T-cell (primary cell): ENCODE measurements around the gene ELK4. TPM values are rescaled to one million over a fixed set of nuclear protein-coding genes. Genes with fewer than 3 reads are reported as not detected.
"Not testable (repeated sequence)": the region's sequence is repeated elsewhere in the genome, so short reads cannot be mapped to it uniquely, and the experiment has no call there.

Experiments used
- ATAC-seq, 4 experiments: fragments of 200-7000 bp in 3 of 4; fragments of 150-1000 bp in 1 of 4; cut with Tn5 transposase; replicated peaks in 1 of 4; 1 replicate in 3 of 4; 2 replicates in 1 of 4; pipeline ENCODE4 v1.10.0; 2021; ENCODE audit warnings: moderate library complexity in 3 of 4, mild to moderate bottlenecking in 2 of 4, moderate number of reproducible peaks in 1 of 4
- CTCF ChIA-PET, 2 donors: fragments of 300-600 bp; sonication (Branson Sonifier 250); formaldehyde crosslinking; loops; one replicate each; lab custom pipeline; 2022; ENCODE audit warnings: antibody characterized with exemption in 2 of 2; lab: Charles Lee
- POLR2A ChIA-PET, 2 donors: fragments of 300-600 bp; sonication (Branson Sonifier 250); formaldehyde crosslinking; loops; one replicate each; lab custom pipeline; 2022; ENCODE audit warnings: antibody characterized with exemption in 2 of 2; lab: Charles Lee
- DNase-seq, 35 experiments: peaks; one replicate each; pipeline versions ENCODE4 v3.0.0 to v3.0.0-alpha.2; 2013 to 2023
- H3K27ac ChIP-seq: one replicate; pipeline ENCODE4 v1.5.1; 2013; ENCODE audit warnings: low read length
- H3K27me3 ChIP-seq, 2 experiments: replicated peaks in 1 of 2; 1 replicate in 1 of 2; 2 replicates in 1 of 2; pipeline versions ENCODE4 v1.6.1 to v1.7.0; 2013; ENCODE audit warnings: low read length in 1 of 2, mixed read lengths in 1 of 2; ENCODE audit not compliant: control insufficient read depth in 2 of 2, insufficient read depth in 2 of 2; ENCODE audit errors: extremely low read depth in 1 of 2
- H3K36me3 ChIP-seq, 2 donors: 1 replicate in 1 of 2; 2 replicates in 1 of 2; pipeline versions ENCODE4 v1.6.1 to v1.7.0; 2013; ENCODE audit warnings: low read length in 1 of 2; ENCODE audit not compliant: control insufficient read depth in 2 of 2, insufficient read depth in 1 of 2; ENCODE audit errors: extremely low read depth in 1 of 2
- H3K4me1 ChIP-seq, 2 experiments: 1 replicate in 1 of 2; 2 replicates in 1 of 2; pipeline versions ENCODE4 v1.6.1 to v1.7.0; 2013; ENCODE audit warnings: low read length in 2 of 2, mixed read lengths in 1 of 2; ENCODE audit not compliant: insufficient read depth in 2 of 2, control insufficient read depth in 1 of 2; ENCODE audit errors: extremely low read depth in 1 of 2
- H3K4me3 ChIP-seq, 2 donors: 1 replicate in 1 of 2; 2 replicates in 1 of 2; pipeline versions ENCODE4 v1.5.1 to v1.7.0; 2013; ENCODE audit warnings: mild to moderate bottlenecking in 2 of 2, low read length in 1 of 2, moderate library complexity in 1 of 2; ENCODE audit not compliant: control insufficient read depth in 1 of 2; ENCODE audit errors: extremely low read depth in 1 of 2
- H3K9me3 ChIP-seq: 2 replicates; pipeline ENCODE4 v1.7.0; 2013
- H3K27ac Mint-ChIP-seq, 2 donors: one replicate each; pipeline ENCODE4 v1.8.0; 2020 to 2021; ENCODE audit warnings: mild to moderate bottlenecking in 2 of 2, mixed read lengths in 2 of 2
- H3K27me3 Mint-ChIP-seq, 2 donors: one replicate each; pipeline ENCODE4 v1.8.0; 2021 to 2022; ENCODE audit warnings: mixed read lengths in 2 of 2
- H3K36me3 Mint-ChIP-seq: one replicate; pipeline ENCODE4 v1.8.0; 2021; ENCODE audit warnings: mixed read lengths
- H3K4me1 Mint-ChIP-seq, 3 donors: one replicate each; pipeline ENCODE4 v1.8.0; 2020 to 2022; ENCODE audit warnings: mixed read lengths in 3 of 3, mild to moderate bottlenecking in 1 of 3
- H3K4me3 Mint-ChIP-seq, 3 donors: one replicate each; pipeline ENCODE4 v1.8.0; 2020 to 2022; ENCODE audit warnings: mild to moderate bottlenecking in 3 of 3, mixed read lengths in 3 of 3, moderate library complexity in 3 of 3
- H3K9me3 Mint-ChIP-seq, 3 donors: one replicate each; pipeline ENCODE4 v1.8.0; 2020 to 2022; ENCODE audit warnings: mixed read lengths in 3 of 3
- WGBS: methylation state at CpG from one replicate; pipeline ENCODE4 v1.1.5; 2013; ENCODE audit warnings: missing lambda C conversion rate; ENCODE audit not compliant: insufficient coverage; 5-methylcytosine and 5-hydroxymethylcytosine counted together
- total RNA-seq, 35 experiments: library from RNA in 6 of 35; stranded (reverse) in 6 of 35; fragments of 120-200 nt in 1 of 35; gene quantifications; one replicate each; pipeline versions ENCODE4 v1.2.1 to v1.2.4 and lab custom pipeline; 2013 to 2026

ELK4 gene
- total RNA-seq, 5 donors from 2014 or later (not counting 1 experiment from before 2014, with no cell fraction given) = 131 to 185 (median 173) TPM

DNA sequence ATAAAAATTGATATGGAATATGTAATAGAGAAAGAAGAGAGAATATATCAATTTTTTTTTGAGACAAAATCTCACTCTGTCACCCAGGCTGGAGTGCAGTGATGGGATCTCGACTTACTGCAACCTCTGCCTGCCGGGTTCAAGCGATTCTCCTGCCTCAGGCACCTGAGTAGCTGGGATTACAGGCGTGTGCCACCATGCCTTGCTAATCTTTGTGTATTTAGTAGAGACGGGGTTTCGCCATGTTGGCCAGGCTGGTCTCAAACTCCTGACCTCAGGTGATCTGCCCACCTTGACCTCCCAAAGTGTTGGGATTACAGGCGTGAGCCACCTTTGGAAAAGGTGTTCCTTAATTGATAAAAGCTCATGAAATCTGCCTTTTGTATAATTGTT, 4.3 kb upstream of the ELK4 start:
- H3K27ac Mint-ChIP-seq, H3K4me3 ChIP-seq, H3K9me3 ChIP-seq, H3K27ac ChIP-seq, H3K4me3 Mint-ChIP-seq, H3K27me3 Mint-ChIP-seq, H3K4me1 ChIP-seq, DNase-seq, H3K36me3 ChIP-seq, H3K36me3 Mint-ChIP-seq, H3K9me3 Mint-ChIP-seq, ATAC-seq, H3K27me3 ChIP-seq: not testable (repeated sequence)
- ChIA-PET CTCF (interaction anchor here (0.7 to 1.6 kb wide), 3 partner anchors 44 to 75 kb away, joined by 6 to 14 read pairs (median 9); no protein-coding TSS in a partner anchor), POLR2A (interaction anchor here in 1 of 2 donors (1.4 kb wide), 1 partner anchor 45 kb away, joined by 3 read pairs; no protein-coding TSS in a partner anchor)
- H3K4me1 Mint-ChIP-seq = peaks cover 1 to 10% (median 5%) of the 10 kb centered on the region in 3 donors
- 86% methylated on average over 3 of the region's 7 CpGs for WGBS

DNA sequence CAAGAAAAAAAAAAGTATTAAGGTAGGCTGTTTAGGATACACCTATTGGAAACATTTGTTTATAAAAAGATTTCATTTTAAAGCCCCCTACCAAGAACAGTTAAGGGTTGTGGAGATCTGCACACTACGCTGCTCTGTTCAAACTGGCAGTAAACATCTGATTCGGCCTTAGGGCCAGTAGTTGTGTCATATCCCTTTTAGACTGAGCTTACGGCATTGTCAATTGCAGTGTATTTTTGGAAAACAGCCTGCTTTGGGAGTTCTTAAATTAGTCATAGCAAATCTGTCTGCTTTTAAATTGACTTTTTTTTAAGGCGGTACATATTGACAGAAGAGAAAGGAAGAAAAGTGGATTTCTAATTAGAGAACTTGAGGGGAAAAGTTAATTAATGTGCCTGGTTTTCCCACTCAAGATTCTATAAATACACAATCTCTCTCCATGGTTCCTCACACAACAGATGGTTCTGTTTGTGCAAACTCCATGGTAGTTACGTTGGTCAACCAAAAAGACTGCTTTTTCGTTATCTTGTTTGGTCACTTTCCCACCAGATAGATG, 1.7 kb upstream of the ELK4 start:
- ATAC-seq = no peak
- DNase-seq = no peak
- no peak overlapping the region for H3K4me3 ChIP-seq
- Mint-ChIP-seq H3K4me1 (peaks cover 27 to 34% (median 27%) of the 10 kb centered on the region in 3 donors), H3K36me3 (peaks cover 1% of the 10 kb centered on the region), H3K27me3 (peaks cover 3 to 6% of the 10 kb centered on the region in 2 donors), H3K4me3 (no peak overlapping the region), H3K9me3 (no peaks in the 10 kb centered on the region), H3K27ac (peak overlapping the region in 1 of 2 donors; percentile 55)
- no peaks in the 10 kb centered on the region for H3K9me3 ChIP-seq
- H3K4me1 ChIP-seq = peaks cover 17 to 19% of the 10 kb centered on the region in 2 experiments
- peaks cover 0 to 3% of the 10 kb centered on the region in 2 donors for H3K36me3 ChIP-seq
- ChIA-PET POLR2A (interaction anchor here (0.6 to 2.1 kb wide), 4 partner anchors 20 to 512 kb away, joined by 3 to 13 read pairs (median 4); partner anchors contain the start of gene RBBP5 (in 1 of the 2)), CTCF (interaction anchor here (0.8 to 5.0 kb wide), 8 partner anchors 17 to 297 kb away, joined by 3 to 89 read pairs (median 9); no protein-coding TSS in a partner anchor)
- no peak overlapping the region for H3K27ac ChIP-seq
- no peaks in the 10 kb centered on the region for H3K27me3 ChIP-seq
- no CpG with 5 or more reads among the region's 6 CpGs for WGBS

DNA sequence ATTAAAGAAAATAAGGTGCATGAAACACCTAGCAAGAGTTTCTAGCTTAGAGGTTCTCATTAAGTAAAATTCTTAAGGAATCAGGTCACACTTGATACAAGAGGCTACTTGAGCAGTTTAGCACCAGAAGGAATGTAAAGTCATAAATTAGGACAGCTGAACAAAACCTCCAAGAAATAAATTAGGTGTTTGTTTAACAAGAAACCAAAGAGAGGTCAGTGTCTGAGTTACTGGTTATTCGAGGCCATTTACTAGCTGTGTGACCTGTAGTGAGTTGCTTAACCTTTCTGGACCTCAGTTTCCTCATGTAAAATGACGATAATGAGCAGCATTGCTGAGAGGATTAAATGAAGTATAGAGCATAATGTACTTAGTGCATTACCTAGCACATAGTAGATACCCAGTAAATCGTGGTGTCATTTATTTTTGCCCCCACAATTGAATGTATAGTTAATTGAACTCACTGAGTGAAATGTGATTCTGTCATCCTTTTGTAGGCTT, 908 bp upstream of the ELK4 start:
- H3K4me3 ChIP-seq = peak overlapping the region; percentile 59 to 68
- peak in 1 of 35 experiments; percentile 11 for DNase-seq
- peaks cover 0 to 7% of the 10 kb centered on the region in 2 donors for H3K36me3 ChIP-seq

DNA sequence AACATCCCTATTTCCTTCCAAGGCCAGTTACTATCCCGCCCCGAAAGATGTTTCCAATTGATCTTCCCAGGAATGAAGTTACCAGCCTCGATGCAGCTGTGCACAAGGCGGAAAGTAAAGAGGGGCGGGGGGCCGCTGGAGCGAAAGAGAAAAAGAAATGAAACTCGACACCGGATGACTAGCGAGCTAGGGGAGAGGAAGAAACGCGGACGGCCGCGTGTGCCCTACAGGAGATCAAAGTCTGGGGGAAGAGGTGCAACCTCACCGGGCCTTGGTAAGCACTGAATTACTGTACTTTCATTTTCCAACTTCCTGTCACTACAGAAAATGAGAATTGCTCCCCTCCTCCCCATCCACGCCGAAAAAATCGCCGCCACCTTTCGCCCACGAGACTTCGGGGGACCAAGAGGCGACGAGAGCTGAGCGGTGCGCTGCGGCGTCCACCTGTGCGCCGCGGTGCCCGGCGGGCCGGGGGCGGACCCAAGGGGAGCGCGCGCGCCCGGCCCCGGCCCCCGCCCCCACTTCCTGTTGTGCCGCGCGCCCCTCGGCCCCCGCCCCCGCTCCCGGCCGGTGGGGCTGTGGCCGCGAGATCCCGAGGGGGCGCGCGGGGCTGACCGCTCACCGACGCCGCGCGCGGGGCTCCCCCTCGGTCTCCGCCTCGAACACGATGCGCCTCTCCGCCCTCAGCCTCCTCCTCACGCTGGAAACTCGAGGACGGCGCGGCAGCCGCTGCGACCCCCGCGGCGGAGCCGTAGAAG, 622 bp downstream of the ELK4 start:
- DNase-seq = peak; percentile 55 to 92 (median 83)
- Mint-ChIP-seq H3K4me1 (peaks cover 48 to 53% (median 48%) of the 10 kb centered on the region in 3 donors), H3K27me3 (no peaks in the 10 kb centered on the region), H3K27ac (peak overlapping the region; percentile 94 to 95), H3K4me3 (peak overlapping the region; percentile 85 to 95 (median 91)), H3K36me3 (peaks cover 13% of the 10 kb centered on the region), H3K9me3 (no peaks in the 10 kb centered on the region)
- Histone ChIP-seq H3K27ac (peak overlapping the region; percentile 94), H3K9me3 (no peaks in the 10 kb centered on the region), H3K36me3 (peaks cover 0 to 7% of the 10 kb centered on the region in 2 donors), H3K27me3 (no peaks in the 10 kb centered on the region), H3K4me1 (peaks cover 25 to 31% of the 10 kb centered on the region in 2 experiments), H3K4me3 (peak overlapping the region; percentile 79 to 91)
- CTCF ChIA-PET = interaction anchor here (0.5 to 5.0 kb wide), 14 partner anchors 18 to 1718 kb away, joined by 3 to 89 read pairs (median 4); partner anchors contain the start of gene RBBP5 (in 1 of the 2)
- 0% methylated on average over 61 of the region's 81 CpGs for whole genome bisulfite sequencing
- ATAC-seq = peak; percentile 68 to 76 (median 71)
- POLR2A ChIA-PET = interaction anchor here (0.6 to 2.1 kb wide), 6 partner anchors 10 to 434 kb away, joined by 4 to 13 read pairs (median 6); no protein-coding TSS in a partner anchor

More for the DNA sequence above, 908 bp upstream of the ELK4 start:
- Histone ChIP-seq H3K9me3 (no peaks in the 10 kb centered on the region), H3K27ac (peak overlapping the region; percentile 89), H3K4me1 (peaks cover 22 to 23% of the 10 kb centered on the region in 2 experiments), H3K27me3 (no peaks in the 10 kb centered on the region)
- CTCF ChIA-PET = interaction anchor here (0.6 to 5.0 kb wide), 16 partner anchors 11 to 296 kb away, joined by 3 to 89 read pairs (median 4); no protein-coding TSS in a partner anchor
- Mint-ChIP-seq H3K36me3 (peaks cover 5% of the 10 kb centered on the region), H3K4me1 (peaks cover 32 to 42% (median 35%) of the 10 kb centered on the region in 3 donors), H3K4me3 (peak overlapping the region; percentile 80 to 85 (median 81)), H3K27ac (peak overlapping the region; percentile 91 to 98), H3K9me3 (no peaks in the 10 kb centered on the region), H3K27me3 (peaks cover 0 to 3% of the 10 kb centered on the region in 2 donors)
- ATAC-seq = no peak
- POLR2A ChIA-PET = interaction anchor here (0.6 to 2.1 kb wide), 6 partner anchors 25 to 511 kb away, joined by 3 to 13 read pairs (median 4); partner anchors contain the start of gene RBBP5 (in 1 of the 2)
- WGBS = 83% methylated on average over 1 of the region's 3 CpGs

GRCh38 chr1:205630651-205631009, 1.2 kb downstream of the ELK4 start:
- WGBS = no CpG with 5 or more reads among the region's 3 CpGs

More at GRCh38 chr1:205630651-205631009, 1.2 kb downstream of the ELK4 start:
- H3K9me3 Mint-ChIP-seq = no peaks in the 10 kb centered on the region
- H3K4me3 Mint-ChIP-seq = peak overlapping the region; percentile 85 to 95 (median 91)
- CTCF ChIA-PET = interaction anchor here (0.5 to 5.0 kb wide), 10 partner anchors 35 to 1718 kb away, joined by 3 to 89 read pairs (median 3); partner anchors contain the start of gene RBBP5 (in 1 of the 2)
- Histone ChIP-seq H3K4me1 (peaks cover 25 to 36% of the 10 kb centered on the region in 2 experiments), H3K36me3 (peaks cover 0 to 9% of the 10 kb centered on the region in 2 donors), H3K27ac (peak overlapping the region; percentile 94), H3K4me3 (peak overlapping the region; percentile 79 to 91), H3K27me3 (no peaks in the 10 kb centered on the region), H3K9me3 (no peaks in the 10 kb centered on the region)
- peaks cover 53 to 59% (median 53%) of the 10 kb centered on the region in 3 donors for H3K4me1 Mint-ChIP-seq
- ATAC-seq (no peak), DNase-seq (no peak)
- peaks cover 13% of the 10 kb centered on the region for H3K36me3 Mint-ChIP-seq
- POLR2A ChIA-PET = interaction anchor here (0.6 to 1.5 kb wide), 3 partner anchors 9 to 124 kb away, joined by 4 to 6 read pairs (median 6); no protein-coding TSS in a partner anchor
- H3K27ac Mint-ChIP-seq = peak overlapping the region; percentile 94 to 95
- no peaks in the 10 kb centered on the region for H3K27me3 Mint-ChIP-seq
